Neuron (in vitro differentiated cells): ENCODE data around the gene VCAM1.

ENCODE experiments used
- H2AFZ ChIP-seq: one replicate; pipeline ENCODE4 v1.6.1; 2013; ENCODE audit warnings: low read depth, mild to moderate bottlenecking, inconsistent platforms, low read length, moderate library complexity
- H3K27me3 ChIP-seq: one replicate; pipeline ENCODE4 v1.6.1; 2013; ENCODE audit warnings: low read length; ENCODE audit not compliant: insufficient read depth
- H3K36me3 ChIP-seq: one replicate; pipeline ENCODE4 v1.6.1; 2013; ENCODE audit warnings: low read length; ENCODE audit not compliant: insufficient read depth
- H3K4me1 ChIP-seq: one replicate; pipeline ENCODE4 v1.6.1; 2013; ENCODE audit warnings: low read length; ENCODE audit not compliant: insufficient read depth
- H3K4me3 ChIP-seq: 2 replicates; pipeline ENCODE4 v1.5.1; 2013; ENCODE audit warnings: mild to moderate bottlenecking, low read length, moderate library complexity
- H3K9me3 ChIP-seq: one replicate; pipeline ENCODE4 v1.6.1; 2013; ENCODE audit warnings: low read length

Gene VCAM1

GRCh38 chr1:100735244-100735643, 15.7 kb downstream of the VCAM1 start:
- H3K4me3 ChIP-seq = no peak overlapping the region
- H3K36me3 ChIP-seq = no peaks in the 10 kb centered on the region
- H3K9me3 ChIP-seq = no peaks in the 10 kb centered on the region
- no peak overlapping the region for H2AFZ ChIP-seq
- peaks cover 13% of the 10 kb centered on the region for H3K4me1 ChIP-seq
- no peaks in the 10 kb centered on the region for H3K27me3 ChIP-seq

DNA sequence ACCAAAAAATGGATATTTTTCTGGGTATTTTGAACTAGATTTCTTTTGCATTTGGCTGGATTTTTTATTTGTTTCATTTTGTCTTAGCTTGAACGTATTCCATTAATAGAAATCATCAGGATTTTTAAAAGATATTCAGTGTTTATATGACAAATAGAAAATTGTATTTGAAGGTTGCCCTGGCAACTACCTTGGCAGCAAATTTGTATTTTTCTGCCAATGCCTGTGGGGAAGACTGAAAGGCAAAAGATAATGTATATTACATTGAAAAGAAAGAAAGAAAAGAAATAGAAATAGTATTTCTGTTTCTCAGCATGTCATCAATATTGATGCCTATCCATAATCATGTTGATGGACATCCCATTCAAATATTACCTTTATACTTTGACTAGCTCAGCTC, 16.8 kb downstream of the VCAM1 start:
- Histone ChIP-seq H2AFZ (no peak overlapping the region), H3K4me1 (peaks cover 13% of the 10 kb centered on the region), H3K4me3 (no peak overlapping the region), H3K9me3 (no peaks in the 10 kb centered on the region), H3K36me3 (no peaks in the 10 kb centered on the region), H3K27me3 (no peaks in the 10 kb centered on the region)

DNA sequence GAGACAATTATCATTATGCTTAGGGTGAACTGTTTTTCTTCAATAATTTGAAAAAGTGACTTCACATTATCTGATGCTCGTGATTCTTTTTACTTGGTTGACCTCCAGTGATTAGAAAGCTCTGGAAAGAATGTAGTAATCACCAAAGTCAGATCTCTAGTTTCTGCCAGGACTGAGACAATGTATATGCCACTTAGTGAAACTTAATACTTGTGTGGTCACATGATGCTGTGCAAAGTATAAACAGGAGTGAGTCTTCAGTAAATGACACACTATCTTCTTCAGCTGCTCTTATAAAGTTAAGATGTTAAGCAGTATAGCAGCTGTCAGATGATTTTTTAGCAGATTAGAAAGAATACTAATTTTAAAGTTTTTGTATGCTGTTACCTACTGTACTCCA, 17.2 kb downstream of the VCAM1 start:
- H3K4me1 ChIP-seq = peaks cover 13% of the 10 kb centered on the region
- H3K9me3 ChIP-seq = no peaks in the 10 kb centered on the region
- H3K27me3 ChIP-seq = no peaks in the 10 kb centered on the region
- H3K36me3 ChIP-seq = no peaks in the 10 kb centered on the region
- no peak overlapping the region for H3K4me3 ChIP-seq
- H2AFZ ChIP-seq = no peak overlapping the region

DNA sequence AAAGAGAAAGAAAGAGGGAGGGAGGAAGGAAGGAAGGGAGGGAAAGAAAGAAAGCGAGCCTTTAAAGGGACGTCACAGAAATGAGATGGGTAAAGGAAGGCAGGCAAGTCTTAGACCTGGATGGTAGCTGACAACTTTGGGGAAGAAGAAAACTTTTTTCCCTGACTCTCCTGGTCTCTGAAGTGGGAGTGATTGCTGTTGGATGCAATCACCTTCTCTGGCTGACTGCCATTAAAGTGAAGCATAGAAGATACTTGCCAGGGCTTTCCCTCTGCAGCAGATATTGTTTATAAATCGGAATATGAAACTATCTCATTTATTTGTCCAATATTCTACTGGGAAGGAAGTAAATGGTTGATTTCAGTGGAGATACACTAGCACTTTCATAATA, 27.0 kb downstream of the VCAM1 start:
- H2AFZ ChIP-seq = no peak overlapping the region
- no peaks in the 10 kb centered on the region for H3K36me3 ChIP-seq
- peaks cover 2% of the 10 kb centered on the region for H3K9me3 ChIP-seq
- no peaks in the 10 kb centered on the region for H3K27me3 ChIP-seq
- peaks cover 14% of the 10 kb centered on the region for H3K4me1 ChIP-seq
- H3K4me3 ChIP-seq = no peak overlapping the region

- H3K36me3 ChIP-seq = no peaks in the 10 kb centered on the region
- H3K4me1 ChIP-seq = peaks cover 14% of the 10 kb centered on the region
- H3K27me3 ChIP-seq = no peaks in the 10 kb centered on the region
- H3K4me3 ChIP-seq = no peak overlapping the region
- peaks cover 2% of the 10 kb centered on the region for H3K9me3 ChIP-seq
- H2AFZ ChIP-seq = no peak overlapping the region
Measured at GRCh38 chr1:100747771-100748170, 28.2 kb downstream of the VCAM1 start.

DNA sequence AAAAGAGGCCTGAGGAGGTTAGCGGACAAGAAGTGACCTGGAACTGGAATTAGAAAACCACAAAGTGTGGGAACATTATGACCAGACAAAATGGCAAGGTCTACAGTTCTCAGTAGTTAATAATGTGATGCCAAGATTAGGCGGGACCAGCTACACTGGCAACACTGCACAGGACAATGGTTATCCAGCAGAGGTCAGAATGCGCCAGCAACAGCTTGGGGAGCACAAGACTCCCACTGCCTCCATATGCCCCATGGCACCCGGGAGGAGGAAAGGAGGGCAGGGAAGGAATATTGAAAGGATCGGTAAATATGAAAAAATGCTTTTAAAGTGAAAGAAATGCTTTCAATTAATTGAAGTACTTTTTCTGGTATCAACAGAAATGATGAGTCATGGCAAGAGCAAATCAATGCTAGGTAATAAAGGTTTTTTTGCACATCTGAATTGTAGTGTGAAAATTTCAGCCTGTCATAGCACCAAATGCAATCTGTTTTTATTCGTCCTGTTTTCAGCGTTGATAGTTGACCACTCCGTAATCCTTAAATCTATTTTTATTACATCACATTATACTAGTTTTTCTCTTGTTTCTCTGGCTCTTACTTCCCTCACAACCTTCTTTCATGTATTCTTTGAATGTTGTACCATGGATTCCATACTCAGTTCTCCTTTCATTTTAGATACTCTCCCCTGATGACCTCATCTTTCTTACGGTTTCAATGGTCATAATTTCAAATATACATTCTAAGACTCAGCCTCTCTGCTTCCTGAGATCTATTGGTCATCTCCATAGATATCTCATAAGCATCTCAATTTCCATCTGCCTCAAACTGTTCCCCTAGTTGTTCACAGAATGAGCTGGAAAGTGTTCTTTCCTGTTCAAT, 30.7 kb downstream of the VCAM1 start:
- H3K36me3 ChIP-seq = no peaks in the 10 kb centered on the region
- H3K4me1 ChIP-seq = peaks cover 14% of the 10 kb centered on the region
- H3K4me3 ChIP-seq = no peak overlapping the region
- no peak overlapping the region for H2AFZ ChIP-seq
- H3K9me3 ChIP-seq = peaks cover 2% of the 10 kb centered on the region
- no peaks in the 10 kb centered on the region for H3K27me3 ChIP-seq

DNA sequence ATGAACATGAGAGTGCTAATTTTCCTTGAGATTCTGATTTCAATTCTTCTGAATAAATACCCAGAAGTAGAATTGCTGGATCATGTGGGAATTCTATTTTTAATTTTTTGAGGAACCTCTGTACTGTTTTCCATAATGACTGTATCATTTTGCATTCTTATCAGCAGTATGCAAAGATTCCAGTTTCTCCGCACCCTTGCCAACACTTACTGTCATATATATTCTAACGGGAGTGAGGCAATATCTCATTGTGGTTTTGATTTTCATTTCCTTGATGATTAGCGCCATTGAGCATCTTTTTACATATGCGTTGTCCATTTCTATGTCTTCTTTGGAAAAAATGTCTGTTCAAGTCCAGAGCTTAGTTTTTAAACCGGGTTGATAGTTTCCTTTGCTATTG, 33.2 kb downstream of the VCAM1 start:
- peaks cover 2% of the 10 kb centered on the region for H3K9me3 ChIP-seq
- H3K36me3 ChIP-seq = no peaks in the 10 kb centered on the region
- no peak overlapping the region for H3K4me3 ChIP-seq
- no peak overlapping the region for H2AFZ ChIP-seq
- H3K27me3 ChIP-seq = no peaks in the 10 kb centered on the region
- H3K4me1 ChIP-seq = peaks cover 7% of the 10 kb centered on the region

GRCh38 chr1:100757946-100758345, 38.4 kb downstream of the VCAM1 start:
- Histone ChIP-seq H3K36me3 (no peaks in the 10 kb centered on the region), H3K27me3 (no peaks in the 10 kb centered on the region)

DNA sequence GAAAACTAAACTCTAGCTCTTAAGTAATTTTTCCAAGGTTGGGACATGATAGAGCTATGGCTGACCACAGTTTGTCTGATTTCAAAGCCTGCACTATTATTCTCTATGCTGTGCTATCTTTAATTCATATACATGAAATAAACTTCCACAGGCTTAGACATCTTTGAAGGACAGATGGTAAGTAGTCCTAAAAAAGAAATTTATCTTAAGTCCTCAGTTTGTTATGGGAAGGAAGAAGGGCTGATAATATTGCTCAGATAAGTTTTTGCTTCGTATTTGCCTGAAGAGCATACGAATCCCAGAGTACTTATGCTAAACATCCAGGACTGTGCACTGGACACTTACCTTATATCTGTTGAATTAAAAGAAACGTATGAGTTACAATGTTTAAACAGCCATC, 39.6 kb downstream of the VCAM1 start:
- Histone ChIP-seq H3K4me1 (peaks cover 18% of the 10 kb centered on the region), H3K27me3 (no peaks in the 10 kb centered on the region), H2AFZ (peak overlapping the region; percentile 9), H3K36me3 (no peaks in the 10 kb centered on the region), H3K9me3 (no peaks in the 10 kb centered on the region), H3K4me3 (no peak overlapping the region)

More at GRCh38 chr1:100757946-100758345, 38.4 kb downstream of the VCAM1 start:
- Histone ChIP-seq H3K4me3 (no peak overlapping the region), H3K9me3 (no peaks in the 10 kb centered on the region), H2AFZ (no peak overlapping the region), H3K4me1 (peaks cover 18% of the 10 kb centered on the region)

DNA sequence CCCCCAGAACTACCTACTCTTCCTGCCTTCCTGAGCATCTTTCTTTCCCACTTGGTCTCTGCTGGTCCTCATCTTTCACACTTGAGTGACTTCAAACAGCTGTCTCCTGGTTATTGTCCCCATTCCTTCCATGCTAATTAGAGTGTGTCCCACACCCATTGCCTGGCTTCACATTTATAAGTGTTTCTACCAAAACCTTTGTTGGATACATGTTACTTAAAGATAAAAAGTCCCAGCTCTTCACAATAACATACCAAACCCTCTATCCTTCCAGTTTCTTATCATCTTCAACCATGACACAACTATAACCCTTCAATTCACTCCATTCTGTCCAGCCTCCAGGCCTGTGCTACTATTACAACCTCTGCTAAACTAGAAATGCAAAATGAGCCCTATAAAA, 41.0 kb downstream of the VCAM1 start:
- Histone ChIP-seq H3K4me3 (no peak overlapping the region), H3K9me3 (no peaks in the 10 kb centered on the region), H2AFZ (no peak overlapping the region), H3K4me1 (peaks cover 18% of the 10 kb centered on the region), H3K27me3 (no peaks in the 10 kb centered on the region), H3K36me3 (no peaks in the 10 kb centered on the region)

GRCh38 chr1:100762461-100762860, 42.9 kb downstream of the VCAM1 start:
- Histone ChIP-seq H3K4me3 (no peak overlapping the region), H3K36me3 (no peaks in the 10 kb centered on the region), H3K4me1 (peaks cover 18% of the 10 kb centered on the region), H3K27me3 (no peaks in the 10 kb centered on the region), H2AFZ (no peak overlapping the region), H3K9me3 (no peaks in the 10 kb centered on the region)

DNA sequence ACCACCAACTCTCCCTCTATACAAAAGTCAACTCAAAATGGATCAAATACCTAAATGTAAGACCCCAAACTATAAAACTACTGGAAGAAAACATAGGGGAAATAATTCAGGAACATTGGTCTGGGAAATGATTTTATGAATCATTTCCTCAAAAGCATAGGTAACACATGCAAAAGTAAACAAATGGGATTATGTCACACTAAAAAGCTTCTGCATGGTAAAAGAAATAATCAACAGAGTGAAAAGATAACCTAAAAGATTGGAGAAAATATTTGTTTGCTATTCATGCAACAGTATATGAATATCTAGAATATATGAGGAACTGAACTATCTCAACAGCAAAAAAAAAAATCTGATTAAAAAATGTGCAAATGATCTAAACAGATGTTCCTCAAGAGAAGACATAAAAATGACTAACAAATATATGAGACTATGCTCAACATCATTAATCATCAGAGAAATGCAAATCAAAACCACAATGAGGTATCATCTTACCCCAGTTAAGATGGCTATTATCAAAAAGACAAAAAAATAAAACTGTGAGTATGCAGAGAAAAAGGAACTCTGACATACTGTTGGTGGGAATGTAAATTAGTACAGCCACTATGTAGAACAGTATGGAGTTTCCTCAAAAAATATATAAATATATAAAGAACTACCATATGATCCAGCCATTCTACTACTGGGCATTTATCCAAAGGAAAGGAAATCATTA, 47.8 kb downstream of the VCAM1 start:
- H3K4me3 ChIP-seq = no peak overlapping the region
- no peaks in the 10 kb centered on the region for H3K27me3 ChIP-seq
- no peaks in the 10 kb centered on the region for H3K36me3 ChIP-seq
- no peak overlapping the region for H2AFZ ChIP-seq
- no peaks in the 10 kb centered on the region for H3K4me1 ChIP-seq
- H3K9me3 ChIP-seq = no peaks in the 10 kb centered on the region

GRCh38 chr1:100769323-100769722, 49.8 kb downstream of the VCAM1 start:
- H3K4me3 ChIP-seq = no peak overlapping the region
- H3K9me3 ChIP-seq = no peaks in the 10 kb centered on the region
- no peaks in the 10 kb centered on the region for H3K27me3 ChIP-seq
- H3K36me3 ChIP-seq = no peaks in the 10 kb centered on the region
- H2AFZ ChIP-seq = no peak overlapping the region
- no peaks in the 10 kb centered on the region for H3K4me1 ChIP-seq
